GM18951 (cell line): ENCODE results near the gene EHD4.

Source experiments
- POLR2A ChIP-seq: IDR thresholded peaks from 4 replicates; pipeline ENCODE4 v1.6.1; 2011; ENCODE audit warnings: mild to moderate bottlenecking; ENCODE audit not compliant: insufficient read length, insufficient read depth; ENCODE audit errors: extremely low read depth
- in situ Hi-C: fragments of 300-500 bp; cut with MboI; formaldehyde crosslinking; loops from one replicate; pipeline ENCODE4 v1.12.0; 2022; ENCODE audit warnings: low sequenced_read_pairs, mixed read lengths, inconsistent platforms; ENCODE audit not compliant: unreplicated experiment

Gene EHD4

DNA sequence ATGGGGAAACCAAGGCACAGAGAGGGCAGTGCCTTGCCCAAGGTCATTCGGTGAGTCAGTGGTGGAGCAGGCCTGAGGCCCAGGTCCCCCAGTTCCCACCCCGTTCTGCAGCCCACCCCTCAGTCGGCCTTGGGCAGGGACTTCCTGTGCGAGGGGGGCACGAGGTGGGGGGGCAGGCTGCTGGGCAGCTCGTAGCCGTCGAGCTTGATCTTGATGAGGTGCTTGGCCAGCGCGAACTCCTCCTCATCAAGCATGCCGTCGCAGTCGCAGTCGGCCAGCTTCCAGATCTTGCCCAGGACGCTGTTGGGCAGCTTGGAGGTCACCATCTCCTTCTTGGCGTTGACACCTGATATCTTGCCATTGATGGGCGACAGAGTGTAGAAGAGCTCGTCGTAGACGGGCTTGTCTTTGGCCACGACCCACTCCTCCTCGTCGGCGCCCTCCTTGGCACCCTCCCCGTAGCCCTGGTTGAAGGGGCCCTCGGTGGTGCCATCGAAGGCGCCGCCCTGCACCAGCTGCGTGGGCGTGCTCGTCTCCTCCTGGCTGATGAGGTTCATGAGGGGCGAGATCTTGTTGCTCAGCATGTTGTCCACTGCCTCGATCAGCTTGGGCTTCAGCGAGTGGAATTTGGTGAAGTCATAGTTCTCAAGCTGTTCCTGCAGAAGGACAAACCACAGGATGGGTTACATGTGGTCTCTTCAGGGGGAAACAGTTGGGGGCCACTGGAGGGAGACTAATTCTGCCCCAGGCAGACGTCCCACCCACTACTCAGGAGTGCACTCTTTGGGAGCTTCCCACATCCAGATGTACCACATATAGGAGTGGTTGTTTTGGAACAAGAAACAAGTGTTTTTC is 71.6 kb downstream of the EHD4 start:
- in situ Hi-C loops: no loop called here
- TF ChIP-seq POLR2A: no peak

DNA sequence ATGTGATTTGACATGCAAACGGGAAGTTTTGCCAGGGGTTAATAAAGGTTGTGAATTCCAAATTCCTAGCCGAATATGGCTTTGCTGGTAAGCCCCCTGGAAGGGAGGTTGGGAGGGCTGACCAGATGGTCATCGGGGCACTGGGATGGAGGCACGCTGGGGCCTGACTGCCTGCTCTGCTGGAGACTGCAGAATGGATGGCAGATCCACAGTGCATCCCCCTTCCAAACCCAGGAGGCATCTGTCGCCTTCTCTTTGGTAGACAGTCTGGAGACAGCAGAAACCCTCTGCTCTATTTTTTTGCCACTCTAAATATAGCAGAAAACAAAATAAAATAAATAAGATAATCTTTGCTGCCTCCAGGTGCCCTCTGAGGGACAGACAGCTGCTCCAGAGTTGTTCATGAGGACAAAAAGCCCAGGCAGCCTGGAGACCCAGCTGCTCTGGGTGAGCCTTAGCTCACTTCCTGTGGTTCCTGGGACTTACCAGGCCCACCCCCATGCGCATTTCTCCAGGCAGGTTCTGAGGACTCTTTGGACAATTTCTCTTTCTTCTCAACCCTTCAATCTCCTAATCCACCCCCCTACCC is 72.4 kb downstream of the EHD4 start:
- in situ Hi-C loops: no loop called here
- TF ChIP-seq POLR2A: no peak

DNA sequence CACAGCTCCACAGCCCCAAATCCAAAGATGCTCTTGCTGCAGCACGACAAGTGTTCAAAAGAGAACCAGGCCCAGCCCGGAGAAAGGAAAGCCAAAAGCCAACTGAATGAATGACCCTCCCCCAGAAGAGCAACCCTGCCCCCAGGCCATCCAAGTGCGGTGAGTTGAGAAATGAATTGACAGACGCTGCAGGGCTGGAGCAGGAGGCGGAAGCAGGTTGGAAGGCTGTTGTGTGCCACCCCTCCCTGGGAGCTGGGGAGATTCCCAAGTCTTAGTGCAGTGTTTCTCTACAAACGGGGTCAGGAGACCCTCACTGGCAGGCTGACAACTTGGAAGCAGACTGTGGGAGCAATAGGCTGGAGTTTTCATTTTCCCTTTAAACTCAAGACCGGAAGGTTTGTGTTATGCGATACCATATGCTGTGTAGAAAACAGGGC is 75.0 kb downstream of the EHD4 start:
- in situ Hi-C loops: no loop called here
- TF ChIP-seq POLR2A: no peak

DNA sequence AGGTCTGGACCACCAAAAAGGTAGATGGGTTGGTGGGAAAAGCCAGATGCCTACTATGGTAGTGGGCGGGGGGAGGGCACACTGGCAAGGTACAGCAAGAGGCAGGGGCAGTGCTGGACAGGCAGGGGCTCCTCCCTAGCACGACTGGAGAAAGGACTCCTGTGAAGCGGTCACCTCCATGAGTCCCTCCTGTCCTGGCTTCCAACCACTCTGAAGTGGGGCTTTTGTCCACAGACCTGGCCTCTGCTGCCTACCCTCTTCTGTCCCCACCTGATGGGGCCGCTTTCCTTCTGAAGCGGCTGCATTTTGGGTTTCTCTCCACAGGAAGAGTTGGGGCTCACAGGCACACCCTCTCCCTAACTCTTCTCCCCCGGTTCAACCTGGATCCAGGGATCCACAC is 75.8 kb downstream of the EHD4 start:
- no peak for TF ChIP-seq POLR2A

DNA sequence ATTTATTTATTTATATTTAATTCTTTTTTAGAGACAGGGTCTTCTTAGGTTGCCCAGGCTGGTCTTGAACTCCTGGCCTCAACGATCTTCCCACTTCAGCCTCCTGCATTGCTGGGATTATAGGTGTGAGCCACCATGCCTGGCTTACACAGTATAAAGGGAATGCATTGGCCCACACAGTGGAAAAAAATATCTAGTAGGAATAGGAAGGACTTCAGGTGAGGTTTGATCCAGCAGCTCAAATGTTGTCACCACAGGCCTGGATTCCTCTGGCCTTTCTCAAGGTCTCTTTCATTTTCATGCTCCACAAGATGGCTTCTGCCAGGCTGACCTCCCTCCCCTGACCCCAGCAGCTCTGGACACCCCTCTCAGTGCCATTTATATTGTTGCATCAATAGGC is 76.4 kb downstream of the EHD4 start:
- no peak for TF ChIP-seq POLR2A
- in situ Hi-C loops: no loop called here

More for the DNA sequence above, 75.8 kb downstream of the EHD4 start:
- in situ Hi-C loops: no loop called here

DNA sequence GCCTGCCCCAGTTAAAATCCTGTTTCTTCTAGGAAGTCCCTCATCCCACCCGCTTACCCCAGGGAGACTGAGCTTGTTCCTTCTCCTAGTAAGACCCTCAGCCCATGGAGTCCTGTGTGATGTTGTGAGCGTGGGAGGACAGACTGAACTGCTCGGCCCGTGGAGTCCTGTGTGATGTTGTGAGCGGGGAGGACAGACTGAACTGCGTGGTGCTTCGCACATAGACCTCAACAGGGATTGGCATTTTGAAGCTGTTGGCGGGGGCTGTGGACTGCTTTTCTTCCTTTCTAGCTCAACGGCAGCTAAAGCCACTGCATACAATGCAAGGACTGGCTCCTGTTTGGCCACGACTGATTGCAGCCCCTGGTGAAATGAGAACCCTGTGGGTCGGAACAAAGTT is 76.9 kb downstream of the EHD4 start:
- in situ Hi-C loops: no loop called here
- no peak for TF ChIP-seq POLR2A

DNA sequence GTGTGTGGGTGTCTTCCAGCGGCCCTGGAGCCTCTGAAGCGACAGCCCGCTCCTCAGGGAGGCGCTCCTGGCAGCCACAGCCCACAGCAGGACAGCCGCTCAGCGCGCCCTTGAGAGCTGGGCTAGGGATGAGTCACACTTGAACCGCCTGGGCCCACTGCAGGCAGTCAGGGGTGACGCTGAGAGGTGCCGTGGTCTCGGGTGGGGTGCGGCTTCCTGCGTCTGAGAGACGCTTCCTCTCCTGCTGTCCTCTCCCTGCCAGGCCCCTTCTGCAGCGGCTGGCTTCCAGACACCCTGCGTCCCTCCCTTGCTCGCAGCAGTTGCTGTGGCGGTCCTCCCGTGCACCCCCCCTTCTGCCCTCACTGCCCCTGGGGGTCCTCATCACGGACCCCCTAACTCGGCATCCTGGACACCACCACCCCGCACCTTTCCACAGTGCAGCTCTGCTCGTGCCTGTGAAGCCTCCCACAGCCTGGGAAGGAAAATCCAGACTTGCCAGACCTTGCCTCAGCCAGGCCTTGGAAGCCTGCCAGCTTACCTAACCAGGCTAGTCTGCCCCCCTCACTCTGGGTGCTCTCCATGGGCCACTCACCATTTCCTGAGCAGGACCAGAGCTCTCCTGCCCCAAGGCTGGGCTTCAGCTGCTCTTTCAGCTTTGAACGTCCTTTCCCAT is 77.4 kb downstream of the EHD4 start:
- TF ChIP-seq POLR2A: no peak
- in situ Hi-C loops: no loop called here

DNA sequence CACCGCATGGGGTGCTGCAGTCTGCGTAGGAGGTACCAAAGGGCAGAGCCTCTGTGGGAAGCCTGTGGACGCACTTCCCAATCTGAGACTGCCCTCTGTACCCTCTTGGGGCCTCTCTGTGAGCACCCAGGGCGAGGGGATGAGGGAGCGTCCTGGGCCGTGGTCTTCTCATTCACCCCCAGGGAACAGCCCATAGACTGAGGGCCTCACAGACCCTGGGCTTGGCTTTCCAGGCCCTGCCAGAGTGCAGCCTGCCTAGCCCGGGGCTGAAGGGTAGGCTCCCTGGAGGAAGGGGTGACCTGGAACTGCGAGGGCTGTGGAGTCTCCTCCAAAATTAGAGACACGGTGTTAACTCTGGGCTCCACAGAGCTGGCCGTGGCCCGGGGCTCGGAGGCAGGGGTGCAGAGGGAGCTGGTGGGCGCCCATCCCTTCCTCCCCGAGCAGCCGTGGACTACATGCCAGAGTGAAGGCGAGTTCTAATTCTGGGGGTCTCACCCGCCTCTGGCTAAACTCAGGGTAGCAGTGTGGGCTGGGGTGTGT is 78.0 kb downstream of the EHD4 start:
- no peak for TF ChIP-seq POLR2A
- in situ Hi-C loops: no loop called here

DNA sequence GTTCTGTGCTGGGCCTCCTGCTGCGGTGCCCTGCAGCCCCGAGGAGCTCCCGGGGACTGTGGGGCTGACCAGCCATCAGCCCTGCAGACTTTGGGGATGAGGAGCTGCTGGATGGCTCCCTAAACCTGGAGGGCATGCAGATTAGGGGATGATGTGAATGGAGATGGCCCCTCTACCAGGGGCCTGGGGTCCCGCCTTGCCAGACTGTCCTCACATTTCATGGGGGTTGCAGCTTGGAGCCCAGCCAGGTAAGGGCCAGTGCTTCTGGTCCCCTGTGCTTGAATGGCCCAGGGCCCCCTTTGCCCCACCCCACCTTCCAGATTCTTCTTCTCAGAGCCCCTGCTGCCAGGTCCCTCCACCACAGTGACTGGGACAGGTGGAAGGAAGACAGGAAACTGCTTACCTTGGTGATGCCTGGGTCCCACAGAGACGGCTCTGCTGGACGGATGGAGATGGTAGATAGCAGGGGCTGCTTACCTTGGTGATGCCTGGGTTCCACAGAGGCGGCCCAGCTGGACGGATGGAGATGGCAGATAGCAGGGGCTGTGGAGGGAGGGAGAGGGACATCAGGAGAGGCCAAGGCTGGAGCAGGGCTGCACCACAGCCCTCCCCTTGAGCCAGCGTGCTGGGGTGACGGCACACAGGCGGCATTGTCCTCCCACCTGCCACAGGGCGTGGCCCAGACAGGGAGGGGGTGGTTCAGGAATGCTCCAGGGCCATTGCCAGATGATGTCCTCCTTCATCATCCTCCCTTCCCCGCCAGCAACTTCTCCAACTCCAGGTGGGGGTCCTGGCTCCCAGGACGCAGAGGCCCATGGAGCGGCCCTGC is 78.7 kb downstream of the EHD4 start, which contains the start of gene SPTBN5:
TSS of gene SPTBN5 (minus strand) at position 632 of the 829 bp plus-strand sequence. CDS start at position 76, 556 bp downstream.
- TF ChIP-seq POLR2A: no peak
- in situ Hi-C loops: no loop called here

DNA sequence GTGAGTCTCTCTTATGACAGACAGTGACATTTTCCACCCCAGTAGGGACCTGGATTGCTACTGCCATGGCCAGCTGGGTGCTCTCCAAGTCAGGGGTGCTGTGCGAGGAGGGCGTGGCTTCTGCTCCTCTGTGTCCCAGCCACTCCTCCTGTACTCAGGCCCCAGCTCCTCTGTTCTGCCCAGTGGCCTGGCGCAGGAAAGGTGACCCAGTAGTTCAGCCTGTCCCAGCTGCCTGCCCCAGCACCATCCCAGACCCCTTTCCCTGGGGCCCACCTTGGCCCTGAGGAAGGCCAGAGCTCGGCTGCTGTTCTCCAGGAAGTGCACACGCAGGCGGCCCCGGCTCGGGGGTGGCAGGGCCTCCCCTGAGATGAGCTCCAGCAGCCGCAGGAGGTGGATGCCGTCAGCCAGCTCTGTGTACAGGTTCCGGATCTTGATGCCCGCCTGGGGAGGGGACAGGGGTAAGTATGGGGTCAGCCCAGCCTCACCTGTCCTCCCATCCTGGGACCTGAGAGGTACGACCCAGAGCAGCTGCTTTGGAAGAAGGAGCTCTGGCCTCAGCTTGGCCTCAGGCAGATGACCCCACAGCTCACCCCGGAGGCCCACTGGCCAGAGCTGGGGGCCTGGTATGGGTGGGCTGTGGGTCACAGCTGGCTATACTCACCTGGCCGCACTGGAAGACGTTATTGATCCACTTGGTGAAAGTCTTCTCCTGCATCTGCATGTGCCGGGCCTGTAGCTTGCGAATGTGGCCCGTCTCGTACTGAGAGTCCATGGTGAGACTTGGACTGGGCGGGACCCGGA is 79.5 kb downstream of the EHD4 start:
- in situ Hi-C loops: no loop called here
- TF ChIP-seq POLR2A: no peak

DNA sequence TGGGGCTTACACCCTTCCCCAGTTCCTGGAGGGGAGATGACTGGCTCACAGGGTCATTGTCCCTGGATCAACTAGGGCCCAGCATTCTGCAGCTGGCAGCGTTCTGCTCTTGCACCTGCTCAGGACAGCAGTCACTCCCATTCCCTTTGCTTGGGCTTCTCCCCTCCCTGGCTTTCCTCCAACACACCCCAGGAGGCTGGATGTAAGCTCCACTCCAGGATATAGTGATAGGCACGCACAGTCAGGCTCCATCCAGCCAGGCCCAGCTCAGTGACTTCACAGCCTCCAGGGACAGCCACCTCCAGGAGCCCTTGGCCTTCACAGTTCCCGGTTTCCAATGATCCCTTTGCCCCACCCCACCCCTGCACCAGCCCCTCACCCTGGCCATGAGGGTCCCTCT is 80.4 kb downstream of the EHD4 start:
- in situ Hi-C loops: no loop called here
- no peak for TF ChIP-seq POLR2A

DNA sequence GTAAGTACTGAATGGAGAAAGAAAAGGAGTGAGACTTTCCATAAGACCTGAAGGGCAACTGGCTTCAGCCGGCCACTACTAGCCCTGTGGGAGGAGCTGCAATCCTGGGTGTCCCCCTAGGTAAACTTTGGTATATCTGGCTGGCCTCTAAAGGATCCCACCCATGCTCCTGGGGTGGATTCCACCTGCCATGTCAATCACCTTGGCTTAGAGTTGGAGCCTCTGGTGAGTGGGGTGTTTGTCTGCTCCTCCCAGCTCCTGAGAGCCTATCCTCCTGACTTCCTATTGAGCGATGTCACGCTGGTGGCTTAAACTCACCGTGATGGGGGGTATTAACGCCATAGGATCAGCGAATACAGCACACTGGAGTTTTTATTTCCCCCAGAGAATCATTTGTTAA is 81.1 kb downstream of the EHD4 start:
- in situ Hi-C loops: no loop called here
- TF ChIP-seq POLR2A: no peak

DNA sequence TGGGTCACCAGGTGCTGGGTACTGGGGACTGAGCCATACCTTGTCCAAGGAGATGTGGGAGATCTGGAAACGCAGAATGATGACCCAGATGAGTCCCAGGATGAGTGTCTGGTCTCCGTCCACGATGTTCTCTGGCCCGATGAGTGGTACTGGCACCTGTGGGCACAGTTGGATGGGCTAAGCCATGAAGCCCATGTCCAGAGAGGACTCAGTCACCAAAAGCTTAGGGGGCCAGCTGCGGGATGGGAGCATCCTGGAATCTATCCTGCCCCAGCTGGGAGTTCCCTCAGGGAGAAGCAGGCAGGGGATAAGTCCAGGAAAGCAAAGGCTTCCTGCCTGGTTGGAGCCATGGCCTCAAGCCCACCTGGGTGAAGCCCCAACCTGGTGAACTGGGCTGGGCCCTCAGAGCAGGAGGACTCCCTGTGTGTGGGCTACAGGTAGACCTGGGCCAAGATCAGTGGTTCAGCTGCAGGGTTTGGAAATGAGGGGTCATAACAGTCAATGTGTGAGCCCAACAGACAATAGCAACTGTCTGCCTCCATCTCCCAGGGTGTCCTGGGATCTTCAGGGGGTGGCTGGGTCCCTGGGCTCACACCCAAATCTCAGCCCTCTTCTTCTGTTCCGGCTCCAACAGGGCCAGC is 82.2 kb downstream of the EHD4 start:
- TF ChIP-seq POLR2A: no peak
- in situ Hi-C loops: no loop called here
